Muscle of arm (tissue), 12 donors: ENCODE results near the gene XYLT1. TPM values are rescaled to one million over a fixed set of nuclear protein-coding genes. Genes with fewer than 3 reads are reported as not detected.

Experiments used
- DNase-seq: peaks from one replicate; pipeline ENCODE4 v3.0.0-alpha.2; 2013
- polyA plus RNA-seq, 12 donors: library from polyadenylated mRNA; unstranded; fragments of 120-200 nt; gene quantifications; one replicate each; pipeline ENCODE4 v1.2.1, GENCODE V29; 2013; ENCODE audit not compliant: insufficient read length in 12 of 12

The XYLT1 gene
- polyA plus RNA-seq, 12 donors, result 4.7 to 11.0 (median 6.3) TPM; not detected in 1

DNA sequence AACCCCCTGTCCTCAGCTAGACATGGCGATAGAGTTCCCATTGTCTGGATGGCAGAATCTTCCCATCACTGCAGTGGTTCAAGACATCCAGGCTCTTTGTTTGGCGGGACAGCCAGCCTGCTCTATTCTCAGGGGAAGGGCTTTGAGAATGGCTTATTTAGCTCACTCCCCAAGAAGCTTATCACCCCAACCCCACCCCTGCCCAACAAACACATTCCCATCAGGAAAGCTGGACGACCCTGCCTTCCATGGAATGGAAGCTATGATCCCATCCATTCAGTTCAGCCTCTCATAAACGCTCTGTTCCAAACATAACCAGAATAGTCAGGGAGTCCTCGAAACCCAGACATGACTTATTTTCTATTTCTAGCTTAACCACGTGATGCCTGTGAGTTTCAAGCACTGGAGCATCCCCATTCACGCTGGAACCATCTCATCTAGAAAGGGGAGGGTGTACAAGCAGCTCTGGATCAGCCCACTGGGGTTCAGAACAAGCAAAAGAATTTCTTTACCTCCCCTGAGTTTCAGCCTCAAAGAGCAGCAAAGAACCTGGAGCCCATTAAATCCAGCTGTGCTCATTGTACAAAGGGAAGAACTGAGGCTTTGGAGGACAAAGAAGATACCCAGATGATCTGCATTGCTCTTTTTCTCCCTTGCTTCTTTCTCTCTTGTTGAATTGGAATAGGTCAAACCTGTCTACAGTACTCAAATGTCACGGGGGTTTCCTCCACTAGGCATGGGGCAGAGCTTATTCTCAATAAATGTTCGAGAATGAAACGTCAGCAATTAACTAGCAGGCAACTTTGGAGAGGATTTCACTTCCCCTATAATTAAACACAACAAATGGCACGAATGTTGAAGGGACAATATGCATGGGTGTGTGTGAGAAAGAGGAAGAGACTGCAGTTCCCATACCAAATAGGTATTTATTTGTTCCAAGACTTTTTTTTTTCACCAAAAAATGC lies 93.1 kb downstream of the XYLT1 start:
- DNase-seq, result peak; percentile 49

DNA sequence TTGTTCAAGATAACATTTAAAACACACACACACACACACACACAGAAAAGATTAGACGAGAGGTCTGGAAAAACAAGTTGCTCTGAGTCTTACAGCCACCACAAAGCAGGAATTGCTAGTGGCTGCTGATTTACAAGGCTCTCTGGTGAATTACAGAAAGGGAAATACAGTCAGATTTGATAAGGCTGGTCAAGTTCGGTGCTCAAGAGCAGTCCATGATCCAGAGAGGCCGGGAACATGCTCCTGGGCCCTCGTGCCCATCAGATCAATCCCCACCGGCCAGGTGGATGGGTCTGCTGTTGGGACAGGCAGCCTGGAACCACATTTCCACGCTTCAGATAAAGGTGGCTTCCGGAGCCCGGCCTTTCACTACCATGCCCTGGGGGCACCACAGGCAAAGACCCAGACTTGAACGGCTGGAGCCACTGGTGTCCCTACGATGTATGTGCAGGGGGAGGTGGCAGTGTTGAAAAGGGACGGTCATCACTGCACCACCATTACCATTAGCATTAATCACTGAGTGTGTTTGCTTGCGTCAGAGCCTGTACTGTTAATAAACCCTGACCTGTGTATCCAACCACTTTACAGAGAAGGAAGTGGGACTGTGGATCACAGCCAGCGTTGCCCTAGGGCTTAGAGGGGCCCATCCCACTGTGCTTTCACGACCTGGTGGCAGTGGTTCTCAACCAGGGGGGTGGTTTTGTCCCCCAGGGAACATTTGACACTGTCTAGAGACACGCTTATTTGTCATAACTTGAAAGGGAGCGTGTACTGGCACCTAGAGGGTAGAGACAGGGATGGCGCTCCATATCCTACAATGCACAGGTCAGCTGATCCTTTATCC lies 95.1 kb downstream of the XYLT1 start:
- no peak for DNase-seq

GRCh38 chr16:17374668-17375255 lies 96.0 kb downstream of the XYLT1 start:
- DNase-seq, result no peak

- DNase-seq, result no peak
These were observed 97.2 kb downstream of the XYLT1 start for GRCh38 chr16:17373533-17373932.

GRCh38 chr16:17372386-17372785 lies 98.4 kb downstream of the XYLT1 start:
- no peak for DNase-seq

- no peak for DNase-seq
These were observed 99.5 kb downstream of the XYLT1 start for GRCh38 chr16:17371299-17371698.

GRCh38 chr16:17370731-17371285 lies 100.0 kb downstream of the XYLT1 start:
- no peak for DNase-seq

DNA sequence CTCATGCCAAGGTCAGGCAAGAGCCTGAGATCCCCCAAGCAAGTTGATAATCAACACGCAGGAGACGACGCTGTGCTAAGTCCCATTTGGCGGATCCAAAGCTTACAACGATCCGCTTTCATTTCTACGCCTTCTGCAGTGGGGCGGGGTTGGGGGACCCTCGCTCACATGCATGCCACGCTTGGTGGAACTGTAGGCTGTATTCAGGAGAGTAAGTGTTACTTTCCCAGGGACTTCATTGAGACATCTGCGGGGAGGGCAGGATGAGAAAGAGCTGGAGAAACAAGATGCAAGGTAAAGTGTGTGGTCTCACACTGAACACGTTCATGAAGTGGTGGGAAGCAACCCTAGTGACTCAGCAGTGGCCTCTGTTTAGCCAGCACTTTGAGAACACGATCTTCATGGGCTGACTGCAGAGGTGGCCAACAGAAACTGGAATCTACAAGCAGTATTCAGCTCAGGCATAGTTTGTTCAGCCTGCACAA lies 100.5 kb downstream of the XYLT1 start:
- no peak for DNase-seq

- no peak for DNase-seq
These were observed 101.1 kb downstream of the XYLT1 start for GRCh38 chr16:17369421-17370222.

GRCh38 chr16:17368951-17369350 lies 101.8 kb downstream of the XYLT1 start:
- no peak for DNase-seq

DNA sequence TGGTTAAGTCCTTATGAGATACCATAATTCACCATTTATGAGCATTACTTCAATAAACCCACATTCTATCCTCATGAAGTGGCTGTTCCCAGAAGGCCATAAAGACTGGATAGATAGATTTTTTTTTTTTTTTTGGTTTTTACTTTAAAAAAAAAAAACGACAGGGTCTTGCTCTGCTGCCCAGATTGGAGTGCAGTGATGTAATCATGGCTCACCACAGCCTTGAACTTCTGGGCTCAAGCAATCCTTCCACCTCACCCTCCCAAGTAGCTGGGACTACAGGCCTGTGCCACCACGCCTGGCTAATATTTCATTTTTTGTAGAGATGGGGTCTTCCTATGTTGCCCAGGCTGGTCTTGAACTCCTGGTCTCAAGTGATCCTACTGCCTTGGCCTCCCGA lies 102.3 kb downstream of the XYLT1 start:
- no peak for DNase-seq

DNA sequence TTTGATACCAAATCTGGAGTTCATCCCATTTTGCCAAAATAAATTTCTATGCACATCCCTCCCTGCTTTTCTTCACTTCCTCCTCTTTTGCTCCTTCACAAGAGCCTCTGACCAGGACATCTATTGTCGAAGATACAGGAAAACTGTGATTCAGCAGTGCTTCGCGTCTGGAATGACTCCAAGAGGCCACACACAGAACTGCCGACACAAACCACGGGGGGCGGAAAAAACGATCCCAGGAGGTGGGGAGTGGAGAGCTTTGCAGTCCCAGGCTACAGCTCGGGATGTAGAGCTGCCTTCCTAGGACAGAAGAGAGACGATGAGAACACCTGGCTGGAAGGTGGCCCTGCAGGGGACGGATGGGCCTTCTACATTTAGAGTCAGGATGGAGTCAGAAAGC lies 102.8 kb downstream of the XYLT1 start:
- DNase-seq, result no peak

- no peak for DNase-seq
These were observed 103.7 kb downstream of the XYLT1 start for GRCh38 chr16:17367036-17367435.

- DNase-seq, result no peak
These were observed 104.3 kb downstream of the XYLT1 start for GRCh38 chr16:17366299-17366961.

DNA sequence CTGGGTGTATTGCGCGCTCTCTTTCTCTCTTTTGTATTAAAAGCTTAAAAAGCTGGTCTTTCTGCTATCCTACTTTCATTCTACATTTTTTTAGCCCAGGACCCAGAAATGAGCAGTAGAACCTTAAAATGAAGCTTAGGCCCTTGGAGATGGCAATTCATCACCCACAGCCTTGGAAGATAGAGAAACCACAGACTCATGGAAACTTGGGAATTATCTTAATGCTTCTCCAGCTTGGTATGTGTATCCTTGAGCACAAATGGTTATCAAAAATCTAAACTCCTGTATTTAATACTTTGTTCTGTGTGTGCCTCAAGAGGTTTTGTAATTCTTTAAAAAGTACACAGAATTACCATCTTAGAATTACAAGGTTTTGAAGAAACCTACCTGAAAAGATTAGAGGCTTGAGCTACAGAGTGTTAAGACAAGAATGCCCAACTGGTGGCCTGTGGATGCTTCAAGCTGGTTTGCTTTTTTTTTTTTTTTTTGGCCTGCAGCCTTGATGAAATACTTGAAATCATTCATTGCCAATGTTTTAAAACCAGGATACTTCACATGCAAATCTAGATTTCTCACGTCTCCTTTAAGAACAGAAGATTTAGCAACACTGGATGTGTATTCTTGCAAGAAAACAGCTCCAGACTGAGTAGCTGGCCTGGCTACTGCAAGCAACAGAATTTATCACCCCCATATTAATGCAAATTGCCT lies 105.0 kb downstream of the XYLT1 start:
- DNase-seq, result no peak

DNA sequence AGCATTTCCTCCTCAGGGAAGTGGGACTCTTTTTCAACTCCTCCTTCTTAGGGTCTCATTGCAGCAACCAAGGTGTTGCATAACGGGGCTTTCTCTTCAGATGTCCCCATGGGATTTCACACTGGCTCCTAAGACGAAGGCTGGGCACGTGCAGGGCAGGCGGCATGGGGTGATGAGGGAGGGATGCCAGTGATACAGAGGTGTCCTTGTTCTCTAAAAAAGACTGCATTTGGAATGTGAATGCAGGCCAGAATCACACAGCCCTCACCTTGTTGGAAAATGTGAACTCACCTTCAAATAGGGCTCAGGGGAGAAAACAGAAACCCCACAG lies 105.6 kb downstream of the XYLT1 start:
- DNase-seq, result no peak

GRCh38 chr16:17364319-17365210 lies 106.2 kb downstream of the XYLT1 start:
- peak; percentile 42 for DNase-seq

DNA sequence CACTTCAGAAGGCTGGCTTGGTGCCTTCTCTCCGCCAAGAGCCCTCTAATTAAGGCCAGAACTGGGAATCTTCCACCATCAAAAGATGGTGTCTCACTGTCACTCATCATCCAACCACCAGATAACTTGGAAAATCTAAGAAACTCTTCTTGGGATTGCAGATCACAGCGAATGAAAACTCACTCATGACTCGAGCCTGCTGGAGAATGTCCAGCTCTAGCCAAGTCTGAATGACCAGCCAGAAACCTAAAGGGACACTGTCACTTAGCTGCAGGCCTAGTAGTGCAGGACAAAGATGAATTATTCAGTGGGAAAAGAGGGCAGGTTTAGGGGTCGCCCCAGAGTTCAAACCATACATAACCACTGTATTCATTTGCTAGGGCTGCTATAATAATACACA lies 107.8 kb downstream of the XYLT1 start:
- no peak for DNase-seq

DNA sequence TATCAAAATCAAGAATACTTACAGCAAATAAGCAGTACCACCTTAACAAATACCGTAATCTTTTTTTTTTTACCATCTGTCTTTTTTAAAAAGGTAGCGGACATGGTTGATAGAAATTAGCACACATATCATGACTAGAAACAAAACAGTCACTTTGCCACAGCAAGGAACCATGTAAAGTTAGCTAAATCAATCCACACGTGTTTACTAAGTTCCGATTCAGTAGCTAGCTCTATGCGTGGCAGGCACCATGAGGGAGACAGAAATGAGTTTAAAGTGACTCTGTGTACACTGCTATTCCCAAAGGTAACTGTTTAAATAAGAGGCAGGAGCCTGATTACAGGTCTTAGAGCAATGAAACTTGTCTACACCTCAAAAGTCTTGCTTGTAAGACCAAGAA lies 108.6 kb downstream of the XYLT1 start:
- no peak for DNase-seq
